CD4-positive, alpha-beta T cell treated with Interleukin-6 at 100 ng/mL for 8 hours (primary cell): Measurements from ENCODE around the gene SMCHD1.
"Not testable (repeated sequence)": the region's sequence is repeated elsewhere in the genome, so short reads cannot be mapped to it uniquely, and the experiment has no call there.

Experiments
- DNase-seq: peaks from one replicate; pipeline ENCODE4 v3.0.0-alpha.2; 2020; ENCODE audit warnings: mixed read lengths, low spot score

SMCHD1 gene

DNA sequence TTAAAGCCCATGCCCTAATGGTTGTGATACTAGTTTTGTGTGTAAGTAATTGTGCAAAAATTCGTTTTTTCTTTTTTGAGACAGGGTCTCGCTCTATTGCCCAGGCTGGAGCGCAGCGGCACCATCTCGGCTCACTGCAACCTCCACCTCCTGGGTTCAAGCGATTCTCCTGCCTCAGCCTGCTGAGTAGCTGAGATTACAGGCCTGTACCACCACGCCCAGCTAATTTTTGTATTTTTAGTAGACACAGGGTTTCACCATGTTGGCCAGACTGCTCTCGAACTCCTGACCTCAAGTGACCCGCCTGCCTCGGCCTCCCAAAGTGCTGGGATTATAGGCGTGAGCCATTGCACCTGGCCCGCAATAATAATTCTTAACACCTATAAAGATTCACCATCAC lies 196.9 kb downstream of the SMCHD1 start:
- DNase-seq: not testable (repeated sequence)

DNA sequence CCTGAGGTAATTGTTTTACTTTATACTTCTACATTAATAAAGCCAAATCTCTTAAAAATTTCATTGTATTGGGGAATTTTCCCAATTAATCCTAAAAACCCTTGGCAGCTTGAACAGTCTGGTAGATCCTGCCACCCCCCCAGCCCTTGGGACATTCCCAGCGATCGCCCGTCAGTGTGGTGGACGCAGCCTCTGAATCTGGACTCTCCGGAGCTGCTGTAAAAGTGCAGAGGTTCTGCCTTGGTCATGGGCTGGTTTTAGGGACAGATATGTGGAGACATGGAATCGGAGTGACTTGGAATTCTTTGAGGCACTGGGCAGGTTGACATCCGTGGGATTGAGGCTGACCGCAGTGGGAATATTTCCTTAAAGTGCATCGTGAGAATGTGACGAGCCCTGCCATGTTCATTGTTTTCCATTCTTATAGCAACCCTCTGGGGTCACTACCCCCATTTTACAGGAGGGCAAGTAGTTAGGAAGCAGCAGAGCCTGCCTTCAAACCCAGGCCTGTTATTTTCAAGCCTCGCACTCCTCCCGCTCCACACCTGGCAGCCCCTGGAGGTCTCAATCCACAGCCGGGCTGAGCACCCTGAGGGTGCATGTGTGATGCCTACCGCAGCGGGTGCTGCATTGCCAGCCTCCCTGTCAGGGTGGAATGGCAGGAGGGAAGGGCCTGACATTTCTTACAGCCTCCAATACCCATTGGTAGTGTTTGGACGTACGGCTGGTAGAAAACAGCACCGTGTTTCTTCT lies 197.8 kb downstream of the SMCHD1 start:
- no peak for DNase-seq

DNA sequence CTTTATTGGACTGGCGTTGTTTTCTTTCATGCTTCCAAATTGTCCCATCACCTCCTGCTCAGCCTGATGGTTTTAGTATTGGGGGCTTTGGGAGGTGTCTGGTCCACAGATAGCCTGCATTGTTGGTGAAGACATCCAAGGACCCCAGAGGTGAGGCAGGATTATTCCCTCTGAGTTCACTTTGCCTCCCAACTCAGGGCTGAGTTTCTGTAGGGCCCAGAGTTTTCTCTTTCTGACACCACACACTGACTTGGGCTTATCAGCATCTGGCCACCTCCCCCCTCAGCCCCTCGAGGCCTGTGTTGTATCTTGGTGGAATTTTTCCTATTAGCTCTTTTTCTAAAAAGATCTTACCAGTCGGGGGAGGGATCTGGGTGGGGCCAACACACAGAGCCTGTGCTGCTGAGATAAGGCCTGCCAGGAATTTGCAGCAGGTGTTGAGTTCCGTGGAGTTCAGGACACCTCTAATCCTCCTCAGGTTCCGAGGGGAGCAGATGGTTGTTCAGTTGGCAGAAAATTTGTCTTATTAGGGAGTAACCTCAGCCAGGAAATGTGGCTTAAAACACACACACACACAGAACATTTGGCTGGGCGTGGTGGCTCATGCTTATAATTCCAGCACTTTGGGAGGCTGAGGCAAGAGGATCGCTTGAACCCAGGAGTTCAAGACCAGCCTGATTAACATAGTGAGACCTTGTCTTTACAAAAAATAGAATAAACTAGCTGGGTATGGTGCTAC lies 198.6 kb downstream of the SMCHD1 start:
- no peak for DNase-seq
